Fibroblast of lung (primary cell): ENCODE data around the gene FAM131A.

Experiments used
- CTCF ChIP-seq, 2 donors: IDR thresholded peaks in 1 of 2; conservative IDR thresholded peaks in 1 of 2; 1 replicate in 1 of 2; 2 replicates in 1 of 2; pipeline ENCODE4 v1.5.1; 2011 to 2012; ENCODE audit warnings: low read length in 2 of 2, control low read depth in 1 of 2, inconsistent platforms in 1 of 2, low read depth in 1 of 2, mild to moderate bottlenecking in 1 of 2
- EZH2 ChIP-seq: IDR thresholded peaks from 2 replicates; pipeline ENCODE4 v1.5.1; 2012; ENCODE audit warnings: low read length, control low read depth, mild to moderate bottlenecking; ENCODE audit errors: missing control alignments

- TF ChIP-seq CTCF (conservative IDR thresholded peaks at IDR 0.05 in 1 of 2, IDR thresholded peaks at IDR 0.05 in 1 of 2; ENCODE audit: low read depth in 1 of 2, low read length in 2 of 2) (no peak), EZH2 (no peak)
These were observed 44.1 kb downstream of the FAM131A start for GRCh38 chr3:184381261-184382224.
